ENCODE measurements around the gene NUMB. TPM values are rescaled to one million over a fixed set of nuclear protein-coding genes. Genes with fewer than 3 reads are reported as not detected.
A peak's percentile ranks its signal among the peaks of the same experiment; 100 is the strongest.
"Not testable (repeated sequence)": the region's sequence is repeated elsewhere in the genome, so short reads cannot be mapped to it uniquely, and the experiment has no call there.

Gene NUMB
- total RNA-seq, 3 donors from 2014 or later (not counting 1 experiment from before 2014, with no cell fraction given): 50.0 to 67.4 (median 56.3) TPM

- Mint-ChIP-seq H3K4me3 (no peak overlapping the region), H3K27me3 (ENCODE audit: low read depth in 2 of 2) (no peaks in the 10 kb centered on the region), H3K27ac (peak overlapping the region in 1 of 2 donors; percentile 8), H3K4me1 (peaks cover 20 to 23% of the 10 kb centered on the region in 2 donors), H3K9me3 (no peaks in the 10 kb centered on the region), H3K36me3 (no peaks in the 10 kb centered on the region)
- no peaks in the 10 kb centered on the region for H3K9me3 ChIP-seq (ENCODE audit: control insufficient read depth, insufficient read depth, low read length)
- no peak overlapping the region for H3K4me3 ChIP-seq (ENCODE audit: low read length)
- no peaks in the 10 kb centered on the region for H3K4me1 ChIP-seq (ENCODE audit: control insufficient read depth, insufficient read depth, low read length)
- DNase-seq (no peak), ATAC-seq (no peak)
- intact Hi-C loops (cut with micrococcal nuclease): no loop called here
- no peak overlapping the region for H3K27ac ChIP-seq (ENCODE audit: low read length)
- no peaks in the 10 kb centered on the region for H3K36me3 ChIP-seq (ENCODE audit: control insufficient read depth, insufficient read depth, low read length)
- TF ChIP-seq CTCF (IDR thresholded peaks at IDR 0.05): no peak
- no peaks in the 10 kb centered on the region for H3K27me3 ChIP-seq (ENCODE audit: control insufficient read depth, insufficient read depth, low read length)
Observed at GRCh38 chr14:73393375-73393774, 65.0 kb downstream of the NUMB start.

GRCh38 chr14:73392329-73393257 is 65.8 kb downstream of the NUMB start:
- DNase-seq (no peak), ATAC-seq (no peak)
- no peak overlapping the region for H3K4me3 ChIP-seq (ENCODE audit: low read length)
- no peaks in the 10 kb centered on the region for H3K36me3 Mint-ChIP-seq
- intact Hi-C loops (cut with micrococcal nuclease): no loop called here
- H3K27ac Mint-ChIP-seq: peak overlapping the region in 1 of 2 donors; percentile 8
- no peak overlapping the region for H3K4me3 Mint-ChIP-seq
- WGBS (ENCODE audit: insufficient coverage): 44% methylated on average over 3 of the region's 4 CpGs
- H3K4me1 ChIP-seq (ENCODE audit: control insufficient read depth, insufficient read depth, low read length): no peaks in the 10 kb centered on the region
- H3K4me1 Mint-ChIP-seq: peaks cover 15 to 20% of the 10 kb centered on the region in 2 donors
- no peaks in the 10 kb centered on the region for H3K27me3 ChIP-seq (ENCODE audit: control insufficient read depth, insufficient read depth, low read length)
- H3K27me3 Mint-ChIP-seq (ENCODE audit: low read depth in 2 of 2): no peaks in the 10 kb centered on the region
- no peak overlapping the region for H3K27ac ChIP-seq (ENCODE audit: low read length)
- H3K9me3 Mint-ChIP-seq: no peaks in the 10 kb centered on the region
- H3K36me3 ChIP-seq (ENCODE audit: control insufficient read depth, insufficient read depth, low read length): no peaks in the 10 kb centered on the region
- no peak for TF ChIP-seq CTCF (IDR thresholded peaks at IDR 0.05)
- no peaks in the 10 kb centered on the region for H3K9me3 ChIP-seq (ENCODE audit: control insufficient read depth, insufficient read depth, low read length)

- intact Hi-C loops (cut with micrococcal nuclease); H3K27me3 ChIP-seq (ENCODE audit: control insufficient read depth, insufficient read depth, low read length); H3K27ac Mint-ChIP-seq; H3K4me3 ChIP-seq (ENCODE audit: low read length); H3K36me3 ChIP-seq (ENCODE audit: control insufficient read depth, insufficient read depth, low read length); H3K27ac ChIP-seq (ENCODE audit: low read length); H3K36me3 Mint-ChIP-seq; H3K4me1 Mint-ChIP-seq; DNase-seq; H3K4me1 ChIP-seq (ENCODE audit: control insufficient read depth, insufficient read depth, low read length); H3K27me3 Mint-ChIP-seq (ENCODE audit: low read depth in 2 of 2); H3K9me3 Mint-ChIP-seq; H3K4me3 Mint-ChIP-seq; ATAC-seq: not testable (repeated sequence)
- no CpG with 5 or more reads among the region's 3 CpGs for WGBS (ENCODE audit: insufficient coverage)
- peaks cover 12% of the 10 kb centered on the region for H3K9me3 ChIP-seq (ENCODE audit: control insufficient read depth, insufficient read depth, low read length)
Observed at GRCh38 chr14:73387860-73388259, 70.5 kb downstream of the NUMB start.

DNA sequence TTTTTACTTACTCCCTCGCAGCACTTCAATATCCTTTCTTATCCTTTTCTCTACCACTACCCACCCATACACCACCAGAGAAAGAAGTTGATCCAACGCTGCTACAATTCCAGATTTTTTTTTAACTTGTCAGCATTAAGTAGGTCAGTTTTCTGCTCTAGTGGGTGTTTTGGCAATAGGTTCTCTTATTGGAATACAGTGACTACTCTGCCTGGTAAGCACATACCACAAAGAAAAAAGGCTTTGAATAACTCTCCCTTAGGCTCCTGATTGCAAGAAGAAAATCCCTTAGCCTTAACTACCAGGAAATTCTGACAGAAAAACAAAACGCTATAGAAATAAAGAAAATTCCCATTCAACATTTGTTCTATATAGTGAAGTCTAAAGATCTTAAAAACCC is 72.0 kb downstream of the NUMB start:
- peaks cover 0 to 3% of the 10 kb centered on the region in 2 donors for H3K4me1 Mint-ChIP-seq
- H3K9me3 Mint-ChIP-seq: peaks cover 7% of the 10 kb centered on the region in 2 donors
- no peak overlapping the region for H3K4me3 Mint-ChIP-seq
- H3K36me3 Mint-ChIP-seq: peaks cover 11% of the 10 kb centered on the region
- Histone ChIP-seq H3K36me3 (ENCODE audit: control insufficient read depth, insufficient read depth, low read length) (no peaks in the 10 kb centered on the region), H3K27ac (ENCODE audit: low read length) (no peak overlapping the region), H3K9me3 (ENCODE audit: control insufficient read depth, insufficient read depth, low read length) (peaks cover 13% of the 10 kb centered on the region), H3K27me3 (ENCODE audit: control insufficient read depth, insufficient read depth, low read length) (no peaks in the 10 kb centered on the region), H3K4me1 (ENCODE audit: control insufficient read depth, insufficient read depth, low read length) (no peaks in the 10 kb centered on the region), H3K4me3 (ENCODE audit: low read length) (no peak overlapping the region)
- intact Hi-C loops (cut with micrococcal nuclease): no loop called here
- H3K27ac Mint-ChIP-seq: no peak overlapping the region
- ATAC-seq (no peak), DNase-seq (no peak)
- 100% methylated on average over 2 of the region's 3 CpGs for WGBS (ENCODE audit: insufficient coverage)
- TF ChIP-seq CTCF (IDR thresholded peaks at IDR 0.05): no peak
- H3K27me3 Mint-ChIP-seq (ENCODE audit: low read depth in 2 of 2): no peaks in the 10 kb centered on the region

DNA sequence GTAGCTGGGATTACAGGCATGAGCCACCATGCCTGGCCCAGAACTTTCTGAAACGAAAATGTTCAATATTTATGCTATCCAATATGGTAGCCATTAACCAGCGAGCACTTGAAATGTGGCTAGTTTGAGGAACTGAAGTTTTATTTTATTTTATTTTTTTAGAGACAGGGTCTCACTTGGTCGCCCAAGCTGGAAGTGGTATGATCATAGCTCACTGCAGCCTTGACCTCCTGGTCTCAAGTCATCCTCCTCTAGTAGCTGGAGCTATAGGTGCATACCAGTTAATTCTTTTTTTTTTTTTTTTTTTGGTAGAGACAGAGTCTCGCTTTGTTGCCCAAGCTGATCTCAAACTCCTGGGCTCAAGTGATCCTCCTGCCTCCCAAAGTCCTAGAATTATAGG is 73.3 kb downstream of the NUMB start:
- H3K4me3 Mint-ChIP-seq; H3K4me1 Mint-ChIP-seq; H3K27ac Mint-ChIP-seq; H3K27me3 Mint-ChIP-seq (ENCODE audit: low read depth in 2 of 2); DNase-seq; H3K36me3 ChIP-seq (ENCODE audit: control insufficient read depth, insufficient read depth, low read length); H3K27me3 ChIP-seq (ENCODE audit: control insufficient read depth, insufficient read depth, low read length); H3K4me3 ChIP-seq (ENCODE audit: low read length); ATAC-seq; H3K9me3 Mint-ChIP-seq; H3K4me1 ChIP-seq (ENCODE audit: control insufficient read depth, insufficient read depth, low read length); intact Hi-C loops (cut with micrococcal nuclease); H3K27ac ChIP-seq (ENCODE audit: low read length): not testable (repeated sequence)
- no CpG with 5 or more reads among the region's 4 CpGs for WGBS (ENCODE audit: insufficient coverage)
- H3K9me3 ChIP-seq (ENCODE audit: control insufficient read depth, insufficient read depth, low read length): peaks cover 13% of the 10 kb centered on the region
- H3K36me3 Mint-ChIP-seq: peaks cover 11% of the 10 kb centered on the region

All from natural killer cell (primary cell).